SK-N-MC (cell line): ENCODE data around the gene CIT.

ENCODE experiments used
- EZH2 ChIP-seq: fragments of 200-600 bp; sonication (generic); IDR thresholded peaks from one replicate; pipeline ENCODE4 v1.6.1; 2017; ENCODE audit warnings: antibody characterized with exemption
- FOXP2 ChIP-seq: optimal IDR thresholded peaks from 2 replicates; pipeline ENCODE3; 2011; ENCODE audit warnings: mild to moderate bottlenecking, moderate library complexity; ENCODE audit not compliant: insufficient read depth; ENCODE audit errors: extremely low read length, control extremely low read depth
- POLR2AphosphoS5 ChIP-seq: IDR thresholded peaks from 2 replicates; pipeline ENCODE4 v1.6.1; 2012; ENCODE audit warnings: mild to moderate bottlenecking, low read depth, low read length, borderline replicate concordance

DNA sequence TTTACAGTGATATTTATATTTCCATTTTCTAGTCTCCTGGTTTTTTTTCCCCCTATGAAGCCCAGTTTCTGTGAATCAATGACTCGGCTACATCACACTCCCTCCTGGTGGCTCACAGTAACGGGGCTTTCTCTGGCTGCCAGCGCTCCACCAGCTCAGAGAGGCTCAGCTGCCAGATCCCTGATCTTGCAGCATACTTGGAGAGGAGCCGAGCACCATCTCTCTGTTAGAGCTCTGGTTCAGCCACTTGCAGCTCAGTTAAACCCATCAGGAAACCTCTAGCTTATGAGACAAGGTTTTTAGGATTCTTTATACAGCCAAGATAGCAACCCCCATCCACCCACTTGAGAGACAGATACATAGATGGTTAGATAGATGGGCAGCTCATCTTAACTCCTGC, 74.6 kb downstream of the CIT start:
- TF ChIP-seq POLR2AphosphoS5 (no peak), EZH2 (no peak), FOXP2 (no peak)
